Measurements from ENCODE around the gene HES3. TPM values are rescaled to one million over a fixed set of nuclear protein-coding genes. Genes with fewer than 3 reads are reported as not detected.

HES3 gene
- total RNA-seq, 4 donors from 2014 or later = not detected

- DNase-seq = peak in 1 of 3 donors; percentile 62
- Histone ChIP-seq H3K4me3 (no peak overlapping the region), H3K27me3 (no peaks in the 10 kb centered on the region), H3K4me1 (peaks cover 0 to 56% (median 3%) of the 10 kb centered on the region in 4 donors), H3K27ac (peak overlapping the region in 3 of 4 donors; percentile 51 to 77 (median 69)), H3K36me3 (no peaks in the 10 kb centered on the region), H3K9me3 (no peaks in the 10 kb centered on the region)
- TF ChIP-seq CTCF (IDR thresholded peaks at IDR 0.05) = no peak
- peak in 1 of 2 donors; percentile 56 for TF ChIP-seq POLR2A (IDR thresholded peaks at IDR 0.05)
Measured at GRCh38 chr1:6271554-6271953, 27.6 kb downstream of the HES3 start.

GRCh38 chr1:6272452-6272851, 28.5 kb downstream of the HES3 start:
- Histone ChIP-seq H3K27ac (peak overlapping the region in 3 of 4 donors; percentile 15 to 69 (median 50)), H3K4me1 (peaks cover 0 to 62% (median 3%) of the 10 kb centered on the region in 4 donors), H3K9me3 (no peaks in the 10 kb centered on the region), H3K4me3 (no peak overlapping the region), H3K36me3 (no peaks in the 10 kb centered on the region), H3K27me3 (no peaks in the 10 kb centered on the region)
- DNase-seq = no peak
- TF ChIP-seq CTCF (IDR thresholded peaks at IDR 0.05) (no peak), POLR2A (IDR thresholded peaks at IDR 0.05) (no peak)

GRCh38 chr1:6272868-6273267, 28.9 kb downstream of the HES3 start:
- Histone ChIP-seq H3K27me3 (no peaks in the 10 kb centered on the region), H3K9me3 (no peaks in the 10 kb centered on the region), H3K4me1 (peaks cover 0 to 62% (median 3%) of the 10 kb centered on the region in 4 donors), H3K36me3 (no peaks in the 10 kb centered on the region), H3K4me3 (no peak overlapping the region), H3K27ac (peak overlapping the region in 3 of 4 donors; percentile 15 to 69 (median 50))
- DNase-seq = no peak
- no peak for TF ChIP-seq POLR2A (IDR thresholded peaks at IDR 0.05)
- no peak for TF ChIP-seq CTCF (IDR thresholded peaks at IDR 0.05)

GRCh38 chr1:6273380-6273891, 29.5 kb downstream of the HES3 start:
- H3K4me1 ChIP-seq = peaks cover 0 to 62% (median 3%) of the 10 kb centered on the region in 4 donors
- no peaks in the 10 kb centered on the region for H3K36me3 ChIP-seq
- DNase-seq = peak in 2 of 3 donors; percentile 67 to 77
- TF ChIP-seq POLR2A (IDR thresholded peaks at IDR 0.05) (no peak), CTCF (IDR thresholded peaks at IDR 0.05) (no peak)
- peak overlapping the region in 3 of 4 donors; percentile 15 to 69 (median 50) for H3K27ac ChIP-seq
- no peaks in the 10 kb centered on the region for H3K27me3 ChIP-seq
- H3K9me3 ChIP-seq = no peaks in the 10 kb centered on the region
- no peak overlapping the region for H3K4me3 ChIP-seq

- TF ChIP-seq POLR2A (IDR thresholded peaks at IDR 0.05) (no peak), CTCF (IDR thresholded peaks at IDR 0.05) (no peak)
- peak overlapping the region in 2 of 4 donors; percentile 50 to 69 for H3K27ac ChIP-seq
- peaks cover 0 to 61% (median 3%) of the 10 kb centered on the region in 4 donors for H3K4me1 ChIP-seq
Measured at GRCh38 chr1:6274102-6274501, 30.1 kb downstream of the HES3 start.

More at GRCh38 chr1:6274102-6274501, 30.1 kb downstream of the HES3 start:
- no peak for DNase-seq
- Histone ChIP-seq H3K27me3 (no peaks in the 10 kb centered on the region), H3K4me3 (no peak overlapping the region), H3K9me3 (no peaks in the 10 kb centered on the region), H3K36me3 (no peaks in the 10 kb centered on the region)

Measured in Peyer's patch (tissue), 4 donors.